HEK293 (cell line): Measurements from ENCODE around the gene SP6.

ENCODE experiments used
- HIC1 ChIP-seq: fragments of 450-650 bp; formaldehyde crosslinking; IDR thresholded peaks from 2 replicates; pipeline ENCODE4 v1.5.1; 2016; ENCODE audit warnings: missing biosample characterization, missing genetic modification characterization
- KLF10 ChIP-seq: fragments of 450-650 bp; IDR thresholded peaks from 2 replicates; pipeline ENCODE4 v1.5.1; 2018; ENCODE audit warnings: missing biosample characterization, mild to moderate bottlenecking, missing genetic modification characterization
- MYNN ChIP-seq: fragments of 450-650 bp; formaldehyde crosslinking; IDR thresholded peaks from 2 replicates; pipeline ENCODE4 v1.5.1; 2016; ENCODE audit warnings: missing biosample characterization, missing genetic modification characterization, borderline replicate concordance
- PBX3 ChIP-seq: sonication (generic); formaldehyde crosslinking; IDR thresholded peaks from 2 replicates; pipeline ENCODE4 v1.8.1; 2022; ENCODE audit warnings: mild to moderate bottlenecking, moderate library complexity, missing genetic modification reagents
- RBAK ChIP-seq: fragments of 450-650 bp; formaldehyde crosslinking; IDR thresholded peaks from 2 replicates; pipeline ENCODE4 v1.5.1; 2016; ENCODE audit warnings: missing biosample characterization, missing genetic modification characterization
- ZBTB10 ChIP-seq: fragments of 450-650 bp; formaldehyde crosslinking; IDR thresholded peaks from 2 replicates; pipeline ENCODE4 v1.5.1; 2016; ENCODE audit warnings: missing biosample characterization, missing genetic modification characterization
- ZBTB8A ChIP-seq: fragments of 450-650 bp; formaldehyde crosslinking; IDR thresholded peaks from 2 replicates; pipeline ENCODE4 v1.5.1; 2016; ENCODE audit warnings: missing biosample characterization, missing genetic modification characterization
- ZFP37 ChIP-seq: fragments of 450-650 bp; formaldehyde crosslinking; IDR thresholded peaks from 2 replicates; pipeline ENCODE4 v1.5.1; 2016; ENCODE audit warnings: missing biosample characterization, missing genetic modification characterization
- ZNF211 ChIP-seq: fragments of 450-650 bp; formaldehyde crosslinking; IDR thresholded peaks from 2 replicates; pipeline ENCODE4 v1.5.1; 2016; ENCODE audit warnings: low read depth, missing biosample characterization, missing genetic modification characterization
- ZNF24 ChIP-seq: fragments of 450-650 bp; formaldehyde crosslinking; IDR thresholded peaks from 2 replicates; pipeline ENCODE4 v1.5.1; 2016; ENCODE audit warnings: missing biosample characterization, missing genetic modification characterization
- ZNF404 ChIP-seq: fragments of 450-650 bp; formaldehyde crosslinking; IDR thresholded peaks from 2 replicates; pipeline ENCODE4 v1.5.1; 2017; ENCODE audit warnings: missing biosample characterization, missing genetic modification characterization
- ZNF416 ChIP-seq: fragments of 450-650 bp; formaldehyde crosslinking; IDR thresholded peaks from 2 replicates; pipeline ENCODE4 v1.5.1; 2016; ENCODE audit warnings: missing biosample characterization, missing genetic modification characterization
- ZNF423 ChIP-seq: fragments of 450-650 bp; formaldehyde crosslinking; IDR thresholded peaks from 2 replicates; pipeline ENCODE4 v1.5.1; 2016; ENCODE audit warnings: missing biosample characterization, missing genetic modification characterization
- ZNF510 ChIP-seq: fragments of 450-650 bp; formaldehyde crosslinking; IDR thresholded peaks from 2 replicates; pipeline ENCODE4 v1.5.1; 2018; ENCODE audit warnings: mild to moderate bottlenecking, missing genetic modification characterization, missing biosample characterization; ENCODE audit not compliant: insufficient replicate concordance
- ZNF521 ChIP-seq: fragments of 450-650 bp; formaldehyde crosslinking; IDR thresholded peaks from 2 replicates; pipeline ENCODE4 v1.5.1; 2017; ENCODE audit warnings: missing biosample characterization, mild to moderate bottlenecking, missing genetic modification characterization
- ZNF561 ChIP-seq: fragments of 450-650 bp; IDR thresholded peaks from 2 replicates; pipeline ENCODE4 v1.5.1; 2018; ENCODE audit warnings: missing biosample characterization, missing genetic modification characterization, borderline replicate concordance
- ZNF596 ChIP-seq: fragments of 450-650 bp; IDR thresholded peaks from 2 replicates; pipeline ENCODE4 v1.5.0; 2018; ENCODE audit warnings: missing biosample characterization, mild to moderate bottlenecking, missing genetic modification characterization, moderate library complexity
- ZNF623 ChIP-seq: fragments of 450-650 bp; formaldehyde crosslinking; IDR thresholded peaks from 2 replicates; pipeline ENCODE4 v1.5.1; 2016; ENCODE audit warnings: missing biosample characterization, missing genetic modification characterization
- ZNF791 ChIP-seq: fragments of 450-650 bp; formaldehyde crosslinking; IDR thresholded peaks from 2 replicates; pipeline ENCODE4 v1.5.1; 2016; ENCODE audit warnings: missing biosample characterization, missing genetic modification characterization
- ZNF837 ChIP-seq: fragments of 450-650 bp; formaldehyde crosslinking; IDR thresholded peaks from 2 replicates; pipeline ENCODE4 v1.5.1; 2016; ENCODE audit warnings: missing biosample characterization, missing genetic modification characterization
- TF ChIP-seq, protein P1 (sequence below): fragments of 450-650 bp; formaldehyde crosslinking; IDR thresholded peaks from 2 replicates; pipeline ENCODE4 v1.5.1; 2016; ENCODE audit warnings: missing biosample characterization, missing genetic modification characterization
- TF ChIP-seq, protein P2 (sequence below): fragments of 450-650 bp; formaldehyde crosslinking; IDR thresholded peaks from 2 replicates; pipeline ENCODE4 v1.5.1; 2016; ENCODE audit warnings: missing biosample characterization, missing genetic modification characterization, borderline replicate concordance
- TF ChIP-seq, protein P3 (sequence below): fragments of 450-650 bp; formaldehyde crosslinking; IDR thresholded peaks from 2 replicates; pipeline ENCODE4 v1.5.1; 2016; ENCODE audit warnings: missing biosample characterization, missing genetic modification characterization
- TF ChIP-seq, protein P4 (sequence below): fragments of 450-650 bp; formaldehyde crosslinking; IDR thresholded peaks from 2 replicates; pipeline ENCODE4; 2016; ENCODE audit warnings: missing biosample characterization, missing genetic modification characterization

SP6 gene

DNA sequence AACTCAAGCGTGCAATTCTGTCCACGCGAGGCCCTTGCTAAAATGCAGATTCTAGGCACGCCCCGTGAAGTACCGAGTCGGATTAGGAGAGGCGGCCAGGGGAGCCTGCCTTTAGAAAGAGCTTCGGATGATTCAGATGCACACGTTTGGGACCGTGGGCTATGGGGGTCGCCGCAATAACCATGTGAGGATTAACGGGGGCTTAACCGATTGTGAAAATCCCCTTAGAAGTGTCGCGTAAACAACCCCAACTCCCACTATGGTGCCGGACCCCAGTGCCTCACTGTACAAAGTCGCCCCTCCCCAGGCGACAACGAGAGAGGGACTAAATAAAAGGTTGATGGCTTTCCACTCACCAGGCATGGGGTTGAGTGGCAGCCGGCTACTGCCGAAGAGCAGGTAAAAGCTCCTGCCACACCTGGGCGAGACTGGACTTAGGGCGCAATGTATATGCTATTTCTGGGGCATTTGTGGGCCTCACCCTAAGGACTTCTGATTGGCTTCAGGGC lies 44.4 kb upstream of the SP6 start (continued):
- TF ChIP-seq, protein P1, sequence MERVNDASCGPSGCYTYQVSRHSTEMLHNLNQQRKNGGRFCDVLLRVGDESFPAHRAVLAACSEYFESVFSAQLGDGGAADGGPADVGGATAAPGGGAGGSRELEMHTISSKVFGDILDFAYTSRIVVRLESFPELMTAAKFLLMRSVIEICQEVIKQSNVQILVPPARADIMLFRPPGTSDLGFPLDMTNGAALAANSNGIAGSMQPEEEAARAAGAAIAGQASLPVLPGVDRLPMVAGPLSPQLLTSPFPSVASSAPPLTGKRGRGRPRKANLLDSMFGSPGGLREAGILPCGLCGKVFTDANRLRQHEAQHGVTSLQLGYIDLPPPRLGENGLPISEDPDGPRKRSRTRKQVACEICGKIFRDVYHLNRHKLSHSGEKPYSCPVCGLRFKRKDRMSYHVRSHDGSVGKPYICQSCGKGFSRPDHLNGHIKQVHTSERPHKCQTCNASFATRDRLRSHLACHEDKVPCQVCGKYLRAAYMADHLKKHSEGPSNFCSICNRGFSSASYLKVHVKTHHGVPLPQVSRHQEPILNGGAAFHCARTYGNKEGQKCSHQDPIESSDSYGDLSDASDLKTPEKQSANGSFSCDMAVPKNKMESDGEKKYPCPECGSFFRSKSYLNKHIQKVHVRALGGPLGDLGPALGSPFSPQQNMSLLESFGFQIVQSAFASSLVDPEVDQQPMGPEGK (tag by site-specific recombination): peak; percentile 24; the same call in 1 of the 2 replicates
- TF ChIP-seq ZNF211 (tag by site-specific recombination): no peak
- no peak for TF ChIP-seq ZNF561 (tag by site-specific recombination)
- TF ChIP-seq, protein P2, sequence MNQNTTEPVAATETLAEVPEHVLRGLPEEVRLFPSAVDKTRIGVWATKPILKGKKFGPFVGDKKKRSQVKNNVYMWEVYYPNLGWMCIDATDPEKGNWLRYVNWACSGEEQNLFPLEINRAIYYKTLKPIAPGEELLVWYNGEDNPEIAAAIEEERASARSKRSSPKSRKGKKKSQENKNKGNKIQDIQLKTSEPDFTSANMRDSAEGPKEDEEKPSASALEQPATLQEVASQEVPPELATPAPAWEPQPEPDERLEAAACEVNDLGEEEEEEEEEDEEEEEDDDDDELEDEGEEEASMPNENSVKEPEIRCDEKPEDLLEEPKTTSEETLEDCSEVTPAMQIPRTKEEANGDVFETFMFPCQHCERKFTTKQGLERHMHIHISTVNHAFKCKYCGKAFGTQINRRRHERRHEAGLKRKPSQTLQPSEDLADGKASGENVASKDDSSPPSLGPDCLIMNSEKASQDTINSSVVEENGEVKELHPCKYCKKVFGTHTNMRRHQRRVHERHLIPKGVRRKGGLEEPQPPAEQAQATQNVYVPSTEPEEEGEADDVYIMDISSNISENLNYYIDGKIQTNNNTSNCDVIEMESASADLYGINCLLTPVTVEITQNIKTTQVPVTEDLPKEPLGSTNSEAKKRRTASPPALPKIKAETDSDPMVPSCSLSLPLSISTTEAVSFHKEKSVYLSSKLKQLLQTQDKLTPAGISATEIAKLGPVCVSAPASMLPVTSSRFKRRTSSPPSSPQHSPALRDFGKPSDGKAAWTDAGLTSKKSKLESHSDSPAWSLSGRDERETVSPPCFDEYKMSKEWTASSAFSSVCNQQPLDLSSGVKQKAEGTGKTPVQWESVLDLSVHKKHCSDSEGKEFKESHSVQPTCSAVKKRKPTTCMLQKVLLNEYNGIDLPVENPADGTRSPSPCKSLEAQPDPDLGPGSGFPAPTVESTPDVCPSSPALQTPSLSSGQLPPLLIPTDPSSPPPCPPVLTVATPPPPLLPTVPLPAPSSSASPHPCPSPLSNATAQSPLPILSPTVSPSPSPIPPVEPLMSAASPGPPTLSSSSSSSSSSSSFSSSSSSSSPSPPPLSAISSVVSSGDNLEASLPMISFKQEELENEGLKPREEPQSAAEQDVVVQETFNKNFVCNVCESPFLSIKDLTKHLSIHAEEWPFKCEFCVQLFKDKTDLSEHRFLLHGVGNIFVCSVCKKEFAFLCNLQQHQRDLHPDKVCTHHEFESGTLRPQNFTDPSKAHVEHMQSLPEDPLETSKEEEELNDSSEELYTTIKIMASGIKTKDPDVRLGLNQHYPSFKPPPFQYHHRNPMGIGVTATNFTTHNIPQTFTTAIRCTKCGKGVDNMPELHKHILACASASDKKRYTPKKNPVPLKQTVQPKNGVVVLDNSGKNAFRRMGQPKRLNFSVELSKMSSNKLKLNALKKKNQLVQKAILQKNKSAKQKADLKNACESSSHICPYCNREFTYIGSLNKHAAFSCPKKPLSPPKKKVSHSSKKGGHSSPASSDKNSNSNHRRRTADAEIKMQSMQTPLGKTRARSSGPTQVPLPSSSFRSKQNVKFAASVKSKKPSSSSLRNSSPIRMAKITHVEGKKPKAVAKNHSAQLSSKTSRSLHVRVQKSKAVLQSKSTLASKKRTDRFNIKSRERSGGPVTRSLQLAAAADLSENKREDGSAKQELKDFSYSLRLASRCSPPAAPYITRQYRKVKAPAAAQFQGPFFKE (tag by site-specific recombination): no peak
- TF ChIP-seq ZBTB10 (tag by site-specific recombination): peak; percentile 88
- TF ChIP-seq ZNF623 (tag by site-specific recombination): no peak
- no peak; the same call in 1 of the 2 replicates for TF ChIP-seq HIC1 (tag by site-specific recombination)
- peak; percentile 8; the same call in 1 of the 2 replicates for TF ChIP-seq KLF10 (tag by site-specific recombination)
- no peak for TF ChIP-seq ZNF416 (tag by site-specific recombination)
- no peak for TF ChIP-seq ZNF510 (tag by site-specific recombination)
- no peak for TF ChIP-seq RBAK (tag by site-specific recombination)
- no peak for TF ChIP-seq ZNF596
- peak; percentile 26 for TF ChIP-seq ZBTB8A (tag by site-specific recombination)
- TF ChIP-seq ZNF791 (tag by site-specific recombination): no peak
- no peak for TF ChIP-seq MYNN (tag by site-specific recombination)
- TF ChIP-seq, protein P3, sequence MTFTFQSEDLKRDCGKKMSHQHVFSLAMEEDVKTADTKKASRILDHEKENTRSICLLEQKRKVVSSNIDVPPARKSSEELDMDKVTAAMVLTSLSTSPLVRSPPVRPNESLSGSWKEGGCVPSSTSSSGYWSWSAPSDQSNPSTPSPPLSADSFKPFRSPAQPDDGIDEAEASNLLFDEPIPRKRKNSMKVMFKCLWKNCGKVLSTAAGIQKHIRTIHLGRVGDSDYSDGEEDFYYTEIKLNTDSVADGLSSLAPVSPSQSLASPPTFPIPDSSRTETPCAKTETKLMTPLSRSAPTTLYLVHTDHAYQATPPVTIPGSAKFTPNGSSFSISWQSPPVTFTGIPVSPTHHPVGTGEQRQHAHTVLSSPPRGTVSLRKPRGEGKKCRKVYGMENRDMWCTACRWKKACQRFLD: no peak
- TF ChIP-seq, protein P4, sequence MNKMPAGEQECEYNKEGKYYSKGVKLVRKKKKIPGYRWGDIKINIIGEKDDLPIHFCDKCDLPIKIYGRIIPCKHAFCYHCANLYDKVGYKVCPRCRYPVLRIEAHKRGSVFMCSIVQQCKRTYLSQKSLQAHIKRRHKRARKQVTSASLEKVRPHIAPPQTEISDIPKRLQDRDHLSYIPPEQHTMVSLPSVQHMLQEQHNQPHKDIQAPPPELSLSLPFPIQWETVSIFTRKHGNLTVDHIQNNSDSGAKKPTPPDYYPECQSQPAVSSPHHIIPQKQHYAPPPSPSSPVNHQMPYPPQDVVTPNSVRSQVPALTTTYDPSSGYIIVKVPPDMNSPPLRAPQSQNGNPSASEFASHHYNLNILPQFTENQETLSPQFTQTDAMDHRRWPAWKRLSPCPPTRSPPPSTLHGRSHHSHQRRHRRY (tag by site-specific recombination): no peak
- no peak for TF ChIP-seq ZNF423
- no peak for TF ChIP-seq ZFP37 (tag by site-specific recombination)
- no peak for TF ChIP-seq ZNF521 (tag by site-specific recombination)
- no peak for TF ChIP-seq ZNF404 (tag by site-specific recombination)
- no peak for TF ChIP-seq PBX3 (CRISPR knock-in tag)
- TF ChIP-seq ZNF837: no peak
- TF ChIP-seq ZNF24 (tag by site-specific recombination): no peak
